ENCODE measurements around the gene SF3B5.
"Not testable (repeated sequence)": the region's sequence is repeated elsewhere in the genome, so short reads cannot be mapped to it uniquely, and the experiment has no call there.

SF3B5 gene

DNA sequence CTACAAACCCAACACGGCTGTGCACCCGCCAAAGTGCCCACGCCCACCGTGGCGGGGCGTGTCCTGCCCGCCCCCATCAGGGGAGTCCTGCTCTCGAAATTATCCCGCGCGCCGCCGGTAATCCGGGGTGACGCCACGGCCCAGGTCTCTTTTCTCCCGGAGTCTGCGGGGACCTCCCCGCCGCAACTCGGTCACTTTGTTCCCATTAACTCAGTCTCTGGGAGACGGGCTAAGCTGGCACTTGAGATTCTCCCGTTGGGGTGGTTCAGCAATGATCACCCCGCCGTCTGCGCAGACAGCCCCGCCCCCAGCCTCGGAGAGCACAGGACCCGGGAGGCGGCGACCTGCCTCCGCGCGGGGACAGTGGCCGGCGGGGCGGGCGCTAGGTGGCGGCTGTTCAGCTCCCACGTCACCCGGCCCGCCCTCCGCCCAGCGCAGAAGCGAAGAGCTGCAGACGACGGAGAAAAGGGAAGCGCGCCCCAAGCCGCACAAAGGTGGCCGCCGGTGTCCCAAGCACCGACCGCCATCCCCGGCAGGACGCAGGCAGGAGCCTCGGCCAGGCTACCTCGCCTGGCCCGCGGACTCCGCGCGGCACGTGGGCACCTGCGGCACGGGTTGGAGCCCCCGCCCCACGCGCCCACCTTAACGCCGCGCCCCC lies 31.5 kb downstream of the SF3B5 start:
- DNase-seq (ENCODE audit: low read depth in 3 of 3) = peak; percentile 73 to 87 (median 75)

DNA sequence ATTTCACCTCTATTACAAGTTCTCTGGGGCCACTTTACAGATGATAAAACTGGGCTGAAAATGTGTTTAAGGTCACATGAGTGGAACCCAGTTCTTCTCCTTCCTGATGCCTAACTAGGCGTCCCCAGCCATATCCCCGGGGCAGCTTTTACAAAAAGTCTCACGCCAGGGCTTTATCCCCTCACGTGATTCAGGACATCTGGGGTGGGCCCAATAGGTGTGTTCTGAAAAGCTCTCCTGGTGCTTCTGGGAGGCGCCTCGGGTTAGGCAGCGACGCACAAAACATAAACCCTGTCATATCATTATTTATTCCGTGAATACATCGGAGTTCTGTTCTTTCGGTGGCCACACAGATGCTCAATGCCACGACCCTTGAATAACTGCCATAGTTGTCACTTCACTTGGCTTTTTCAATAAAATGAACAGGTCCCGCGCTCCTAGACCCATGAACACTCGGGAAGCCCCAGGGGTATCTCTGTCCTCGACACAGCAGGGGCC lies 32.1 kb downstream of the SF3B5 start:
- DNase-seq (ENCODE audit: low read depth in 3 of 3) = no peak

DNA sequence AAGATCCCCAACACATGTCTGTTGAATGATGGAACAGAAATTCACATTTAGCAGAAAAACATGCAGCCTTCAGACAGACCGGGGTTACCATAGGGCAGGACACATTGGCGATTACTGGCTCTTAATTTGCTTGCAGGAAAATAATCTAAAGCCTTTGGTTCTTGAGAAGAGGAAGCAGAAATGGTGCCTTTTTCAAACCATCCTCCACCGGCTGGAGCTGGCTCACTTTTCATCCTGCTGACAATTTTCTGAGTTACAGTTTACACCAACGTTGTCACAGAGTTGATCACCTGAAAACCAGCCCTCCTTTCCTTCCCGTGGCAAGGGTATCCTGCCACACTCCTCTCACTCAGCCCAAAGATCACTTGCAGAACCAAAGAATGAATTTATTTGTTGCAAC lies 32.6 kb downstream of the SF3B5 start:
- DNase-seq (ENCODE audit: low read depth in 3 of 3) = no peak

DNA sequence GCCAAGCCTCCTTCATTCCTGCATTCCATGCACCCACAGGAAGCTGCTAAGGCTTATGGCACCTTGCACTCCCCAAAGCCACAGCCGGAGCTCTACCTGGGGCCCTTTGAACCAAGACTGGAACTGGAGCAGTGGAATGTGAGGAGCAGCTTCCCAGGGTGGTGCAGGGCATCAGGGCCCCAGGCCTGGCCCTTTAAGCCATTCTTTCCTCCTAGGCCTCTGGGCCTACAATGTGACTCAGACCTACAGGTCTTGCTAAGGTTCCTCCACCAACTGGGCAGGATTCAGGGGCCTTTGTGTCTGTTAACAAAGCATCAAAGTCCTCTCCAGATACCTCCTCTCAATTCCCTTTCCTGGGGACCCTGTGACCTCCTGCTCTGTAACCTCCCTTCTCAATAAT lies 36.2 kb downstream of the SF3B5 start:
- DNase-seq (ENCODE audit: low read depth in 3 of 3) = no peak

DNA sequence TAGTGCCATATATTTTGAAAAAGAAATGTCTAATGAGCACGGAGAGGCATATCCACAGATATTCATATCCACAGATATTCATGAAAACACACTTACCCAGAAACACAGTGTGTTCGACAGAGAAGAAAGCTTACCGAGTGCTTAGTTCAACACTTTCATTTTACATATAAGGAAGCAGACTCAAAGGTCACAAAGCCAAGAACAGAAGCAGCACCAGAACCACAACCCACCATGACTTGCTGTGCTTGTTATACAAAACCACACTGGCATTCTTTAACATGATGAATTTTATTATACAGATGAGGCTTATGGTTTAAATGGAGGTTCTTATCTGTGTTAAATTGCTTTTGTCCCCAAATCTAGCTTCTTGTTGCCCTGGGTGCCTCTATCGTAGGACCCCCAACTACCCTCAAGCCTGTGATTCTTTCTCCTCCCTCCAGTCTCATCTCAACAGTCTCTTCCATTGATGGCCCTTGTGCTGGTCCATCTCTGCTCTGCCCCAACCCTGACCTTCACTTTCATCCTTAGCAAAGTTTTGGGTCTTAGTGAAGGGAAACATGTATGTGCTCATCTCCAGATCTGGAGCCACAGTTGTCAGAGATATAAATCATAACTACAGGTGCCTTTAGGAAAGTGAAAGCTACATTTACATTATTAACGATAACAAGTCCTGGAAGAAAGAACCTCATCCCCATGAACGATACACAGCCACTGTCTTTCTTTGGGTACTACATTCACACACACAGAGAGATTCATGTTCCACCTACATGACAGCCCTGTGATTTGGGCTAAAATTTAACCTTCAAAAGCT lies 40.0 kb downstream of the SF3B5 start:
- peak in 2 of 3 experiments; percentile 27 to 38 for DNase-seq (ENCODE audit: low read depth in 3 of 3)

DNA sequence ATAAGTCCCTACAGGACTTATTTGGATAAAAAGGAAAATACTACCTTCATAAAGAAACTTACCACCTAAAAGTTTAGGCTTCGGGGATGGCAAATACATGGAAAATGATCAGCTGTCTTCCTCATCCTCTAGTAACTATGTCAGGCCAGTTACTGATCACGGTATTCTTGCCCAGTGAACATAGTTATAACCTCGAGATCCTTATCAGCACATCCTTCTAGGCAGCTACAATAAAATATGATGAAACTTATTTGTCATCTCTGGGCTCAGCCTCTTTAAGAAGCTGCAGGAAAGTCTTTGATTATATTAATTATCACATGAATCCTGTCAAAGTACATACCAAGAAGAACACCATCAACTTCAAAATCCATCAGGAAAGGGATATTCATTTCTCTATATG lies 41.8 kb downstream of the SF3B5 start:
- no peak for DNase-seq (ENCODE audit: low read depth in 3 of 3)

DNA sequence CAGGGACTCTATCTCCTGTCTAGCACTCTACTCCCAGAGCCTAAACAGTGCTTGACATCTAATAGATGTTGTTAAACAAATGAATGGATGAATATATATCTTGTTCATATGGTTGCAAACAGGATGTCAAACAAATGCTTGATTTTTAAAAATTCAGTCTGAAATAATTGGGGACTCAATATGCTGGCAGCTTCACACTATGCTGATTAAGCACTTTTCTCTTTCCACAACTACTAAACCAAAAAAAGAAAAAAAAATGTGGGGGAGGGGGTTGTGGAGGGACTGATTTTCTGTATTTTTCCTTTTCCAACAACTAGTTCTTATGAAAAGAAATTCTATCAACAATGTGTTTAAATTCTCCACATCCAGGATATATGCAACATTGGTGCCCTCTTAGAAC lies 42.9 kb downstream of the SF3B5 start:
- DNase-seq (ENCODE audit: low read depth in 3 of 3) = no peak

DNA sequence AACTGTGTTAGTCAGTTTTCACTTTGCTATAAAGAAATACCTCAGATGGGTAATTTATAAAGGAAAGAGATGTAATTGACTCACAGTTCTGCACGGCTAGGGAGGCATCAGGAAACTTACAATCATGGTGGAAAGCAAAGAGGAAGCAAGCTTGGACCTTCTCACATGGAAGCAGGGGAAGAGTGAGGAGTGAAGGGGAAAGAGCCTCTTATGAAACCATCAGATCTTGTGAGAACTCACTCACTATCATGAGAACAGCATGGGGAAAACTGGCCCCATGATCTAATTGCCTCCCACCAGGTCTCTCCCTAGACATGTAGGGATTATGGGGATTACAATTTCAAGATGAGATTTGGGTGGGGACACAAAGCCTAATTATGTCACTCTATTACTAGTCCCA lies 46.0 kb downstream of the SF3B5 start:
- no peak for DNase-seq (ENCODE audit: low read depth in 3 of 3)

DNA sequence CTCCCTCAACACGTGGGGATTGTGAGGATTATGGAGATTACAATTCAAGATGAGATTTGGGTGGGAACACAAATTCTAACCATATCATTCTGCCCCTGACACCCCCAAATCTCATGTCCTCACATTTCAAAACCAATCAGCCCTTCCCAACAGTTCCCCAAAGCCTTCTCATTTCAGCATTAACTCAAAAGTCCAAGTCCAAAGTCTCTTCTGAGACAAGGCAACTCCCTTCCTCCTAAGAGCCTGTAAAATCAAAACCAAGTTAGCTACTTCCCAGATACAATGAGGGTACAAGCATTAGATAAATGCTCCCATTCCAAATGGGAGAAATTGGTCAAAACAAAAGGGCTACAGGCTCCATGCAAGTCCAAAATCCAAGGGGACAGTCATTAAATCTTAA lies 47.7 kb downstream of the SF3B5 start:
- no peak for DNase-seq (ENCODE audit: low read depth in 3 of 3)

DNA sequence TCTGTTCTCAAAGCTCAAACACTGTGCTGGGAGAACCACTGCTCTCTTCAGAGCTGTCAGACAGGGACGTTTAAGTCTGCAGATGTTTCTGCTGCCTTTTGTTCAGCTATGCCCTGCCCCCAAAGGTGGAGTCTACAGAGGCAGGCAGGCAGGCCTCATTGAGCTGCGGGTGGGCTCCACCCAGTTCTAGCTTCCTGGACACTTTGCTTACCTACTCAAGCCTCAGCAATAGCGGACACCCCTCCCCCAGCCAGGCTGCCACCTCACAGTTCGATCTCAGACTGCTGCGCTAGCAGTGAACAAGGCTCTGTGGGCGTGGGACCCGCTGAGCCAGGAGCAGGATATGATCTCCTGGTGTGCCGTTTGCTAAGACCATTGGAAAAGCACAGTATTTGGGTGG lies 48.7 kb downstream of the SF3B5 start:
- DNase-seq (ENCODE audit: low read depth in 3 of 3) = not testable (repeated sequence)

DNA sequence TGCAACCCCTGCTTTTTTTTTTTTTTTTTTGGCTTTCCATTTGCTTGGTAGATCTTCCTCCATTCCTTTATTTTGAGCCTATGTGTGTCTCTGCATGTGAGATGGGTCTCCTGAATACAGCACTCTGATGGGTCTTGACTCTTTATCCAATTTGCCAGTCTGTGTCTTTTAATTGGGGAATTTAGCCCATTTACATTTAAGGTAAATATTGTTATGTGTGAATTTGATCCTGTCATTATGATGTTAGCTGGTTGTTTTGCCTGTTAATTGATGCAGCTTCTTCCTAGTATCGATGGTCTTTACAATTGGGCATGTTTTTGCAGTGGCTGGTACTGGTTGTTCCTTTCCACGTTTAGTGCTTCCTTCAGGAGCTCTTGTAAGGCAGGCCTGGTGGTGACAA lies 50.4 kb downstream of the SF3B5 start:
- DNase-seq (ENCODE audit: low read depth in 3 of 3) = not testable (repeated sequence)

Data from stimulated activated CD4-positive, alpha-beta T cell treated with anti-CD3 and anti-CD28 coated beads, TNF-alpha, amount 100 ng/mL, for 24 hours (primary cell).